HCT116 (cell line): ENCODE data around the gene FAM47B.

ENCODE experiments used
- CEBPB ChIP-seq: IDR thresholded peaks from 2 replicates; pipeline ENCODE4 v1.6.1; 2012; ENCODE audit warnings: low read depth
- CTCF ChIP-seq, 3 experiments: fragments of 200-600 bp in 1 of 3; sonication (generic) in 1 of 3; IDR thresholded peaks in 2 of 3; conservative IDR thresholded peaks in 1 of 3; 2 replicates each; pipeline ENCODE4 v1.5.1; 2012 to 2017; ENCODE audit warnings: low read depth in 2 of 3, low read length in 2 of 3, antibody characterized with exemption in 1 of 3, borderline replicate concordance in 1 of 3, control low read depth in 1 of 3, mild to moderate bottlenecking in 1 of 3, mixed read lengths in 1 of 3, mixed run types in 1 of 3, moderate library complexity in 1 of 3; ENCODE audit not compliant: insufficient read depth in 1 of 3
- POLR2A ChIP-seq: IDR thresholded peaks from 2 replicates; pipeline ENCODE4 v1.7.0; 2011; ENCODE audit warnings: borderline replicate concordance; ENCODE audit not compliant: insufficient read depth, insufficient read length; ENCODE audit errors: extremely low read depth
- POLR2AphosphoS5 ChIP-seq: IDR thresholded peaks from 2 replicates; pipeline ENCODE4 v1.6.1; 2011; ENCODE audit warnings: mild to moderate bottlenecking, low read depth, low read length, moderate library complexity
- ZNF274 ChIP-seq: fragments of 200-500 bp; sonication (Bioruptor generic); IDR thresholded peaks from 2 replicates; pipeline ENCODE4 v1.6.1; 2014; ENCODE audit warnings: mild to moderate bottlenecking, low read depth, low read length, inconsistent platforms

DNA sequence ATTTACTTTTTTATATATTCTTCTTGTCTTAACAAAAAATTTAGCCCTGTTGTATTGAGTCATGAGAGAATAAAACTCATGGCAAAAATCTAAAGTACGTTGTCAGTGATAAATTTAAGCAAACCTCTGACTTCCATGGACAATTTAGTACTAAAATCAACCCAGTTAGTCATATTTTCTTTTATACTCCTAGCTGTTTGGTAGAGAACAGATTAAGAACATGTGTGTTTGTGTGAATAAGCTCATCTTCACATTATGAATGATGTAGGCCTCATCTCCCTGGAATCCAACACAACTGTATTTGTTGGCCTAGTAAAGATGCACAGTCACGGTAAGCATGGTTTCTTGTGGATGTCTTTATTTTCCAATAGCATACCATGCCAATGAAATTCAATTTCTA lies 40.8 kb upstream of the FAM47B start:
- TF ChIP-seq CTCF (IDR thresholded peaks at IDR 0.05 in 2 of 3, conservative IDR thresholded peaks at IDR 0.05 in 1 of 3; ENCODE audit: borderline replicate concordance in 1 of 3, insufficient read depth in 1 of 3, low read depth in 2 of 3, low read length in 2 of 3) (no peak), POLR2AphosphoS5 (no peak), CEBPB (no peak), POLR2A (no peak), ZNF274 (no peak)
